Liver (tissue), 9 donors: Measurements from ENCODE around the gene CDH15. TPM values are rescaled to one million over a fixed set of nuclear protein-coding genes. Genes with fewer than 3 reads are reported as not detected.
"Not testable (repeated sequence)": the region's sequence is repeated elsewhere in the genome, so short reads cannot be mapped to it uniquely, and the experiment has no call there.

Source experiments
- DNase-seq: peaks from one replicate; pipeline ENCODE4 v3.0.0-alpha.2; 2017; ENCODE audit warnings: low spot score
- H3K27ac ChIP-seq, 2 donors: one replicate each; pipeline ENCODE4 v1.7.0; 2013; ENCODE audit warnings: inconsistent platforms in 2 of 2, low read length in 2 of 2, control low read depth in 1 of 2, low read depth in 1 of 2, mild to moderate bottlenecking in 1 of 2
- H3K27me3 ChIP-seq, 4 donors: one replicate each; pipeline versions ENCODE4 v1.6.1 to v1.7.0; 2013; ENCODE audit warnings: low read length in 3 of 4, inconsistent platforms in 1 of 4, mild to moderate bottlenecking in 1 of 4, moderate library complexity in 1 of 4; ENCODE audit not compliant: control insufficient read depth in 4 of 4, insufficient read depth in 4 of 4
- H3K36me3 ChIP-seq, 4 donors: one replicate each; pipeline versions ENCODE4 v1.6.1 to v1.7.0; 2013; ENCODE audit warnings: low read length in 3 of 4, mild to moderate bottlenecking in 3 of 4, low read depth in 1 of 4, moderate library complexity in 1 of 4; ENCODE audit not compliant: control insufficient read depth in 4 of 4, insufficient read depth in 3 of 4
- H3K4me1 ChIP-seq, 4 donors: one replicate each; pipeline versions ENCODE4 v1.6.1 to v1.7.0; 2013; ENCODE audit warnings: low read length in 3 of 4, mild to moderate bottlenecking in 3 of 4, moderate library complexity in 1 of 4; ENCODE audit not compliant: control insufficient read depth in 4 of 4, insufficient read depth in 4 of 4
- H3K4me3 ChIP-seq, 3 donors: one replicate each; pipeline versions ENCODE4 v1.6.1 to v1.7.0; 2013; ENCODE audit warnings: low read length in 3 of 3, control low read depth in 1 of 3, low read depth in 1 of 3, mild to moderate bottlenecking in 1 of 3
- H3K9ac ChIP-seq, 2 donors: one replicate each; pipeline ENCODE4 v1.7.0; 2013; ENCODE audit warnings: low read length in 2 of 2, mild to moderate bottlenecking in 2 of 2, moderate library complexity in 2 of 2, control low read depth in 1 of 2, low read depth in 1 of 2
- H3K9me3 ChIP-seq, 4 donors: one replicate each; pipeline versions ENCODE4 v1.6.1 to v1.7.0; 2013; ENCODE audit warnings: low read length in 3 of 4; ENCODE audit not compliant: control insufficient read depth in 4 of 4
- EGR1 ChIP-seq, 2 donors: IDR thresholded peaks; 2 replicates each; pipeline ENCODE4 v1.6.1; 2016 to 2018; ENCODE audit warnings: antibody characterized with exemption in 2 of 2, low read depth in 2 of 2
- FOXA1 ChIP-seq: IDR thresholded peaks from 2 replicates; pipeline ENCODE4 v1.6.1; 2016; ENCODE audit warnings: antibody characterized with exemption
- FOXA2 ChIP-seq: IDR thresholded peaks from 2 replicates; pipeline ENCODE4 v1.6.1; 2016; ENCODE audit warnings: antibody characterized with exemption
- GABPA ChIP-seq, 2 donors: IDR thresholded peaks in 1 of 2; conservative IDR thresholded peaks in 1 of 2; 2 replicates each; pipeline ENCODE4 v1.6.1; 2016; ENCODE audit warnings: antibody characterized with exemption in 2 of 2, mild to moderate bottlenecking in 1 of 2, moderate library complexity in 1 of 2
- HNF4A ChIP-seq, 2 donors: conservative IDR thresholded peaks; 2 replicates each; pipeline ENCODE4 v1.6.1; 2016; ENCODE audit warnings: antibody characterized with exemption in 2 of 2, mild to moderate bottlenecking in 2 of 2
- HNF4G ChIP-seq: IDR thresholded peaks from 2 replicates; pipeline ENCODE4 v1.6.1; 2016; ENCODE audit warnings: antibody characterized with exemption
- JUND ChIP-seq, 2 donors: IDR thresholded peaks; 2 replicates each; pipeline ENCODE4 v1.6.1; 2016; ENCODE audit warnings: antibody characterized with exemption in 2 of 2
- NR2F2 ChIP-seq: IDR thresholded peaks from 2 replicates; pipeline ENCODE4 v1.6.1; 2016; ENCODE audit warnings: antibody characterized with exemption
- RAD21 ChIP-seq, 2 donors: IDR thresholded peaks; 2 replicates each; pipeline ENCODE4 v1.6.1; 2016; ENCODE audit warnings: antibody characterized with exemption in 2 of 2, mild to moderate bottlenecking in 2 of 2
- RXRA ChIP-seq, 2 donors: IDR thresholded peaks; 2 replicates each; pipeline ENCODE4 v1.6.1; 2017 to 2018; ENCODE audit warnings: antibody characterized with exemption in 2 of 2, mild to moderate bottlenecking in 1 of 2
- SP1 ChIP-seq: IDR thresholded peaks from 2 replicates; pipeline ENCODE4 v1.6.1; 2018; ENCODE audit warnings: antibody characterized with exemption, mild to moderate bottlenecking
- TAF1 ChIP-seq: conservative IDR thresholded peaks from 2 replicates; pipeline ENCODE4 v1.6.1; 2016; ENCODE audit warnings: antibody characterized with exemption, mild to moderate bottlenecking
- YY1 ChIP-seq: IDR thresholded peaks from 2 replicates; pipeline ENCODE4 v1.6.1; 2016; ENCODE audit warnings: antibody characterized with exemption, mild to moderate bottlenecking
- WGBS: extraction: QIAGEN DNeasy Blood & Tissue Kit; methylation state at CpG from one replicate; pipeline ENCODE4 v1.1.7; 2013; 5-methylcytosine and 5-hydroxymethylcytosine counted together
- polyA plus RNA-seq, 2 donors: library from polyadenylated mRNA; stranded (reverse) in 1 of 2; unstranded in 1 of 2; fragments of 200-250 nt in 1 of 2; fragments of >200 nt in 1 of 2; fragmentation: Nextera tagmentation in 1 of 2; extraction: Ambion mirVana in 1 of 2; gene quantifications; one replicate each; pipeline versions ENCODE4 v1.2.1 to v1.2.3, GENCODE V29; 2013 to 2015
- total RNA-seq, 2 donors: library from RNA; depleted of rRNA; stranded (reverse); fragments of >200 nt; gene quantifications; one replicate each; pipeline ENCODE4 v1.2.3, GENCODE V29; 2014
- TF ChIP-seq, protein P1 (sequence below): IDR thresholded peaks from 2 replicates; pipeline ENCODE4 v1.6.1; 2016; ENCODE audit warnings: antibody characterized with exemption
- TF ChIP-seq, protein P2 (sequence below): IDR thresholded peaks from 2 replicates; pipeline ENCODE4 v1.6.1; 2016; ENCODE audit warnings: antibody characterized with exemption
- TF ChIP-seq, protein P3 (sequence below): IDR thresholded peaks from 2 replicates; pipeline ENCODE4 v1.6.1; 2016; ENCODE audit warnings: antibody characterized with exemption, mild to moderate bottlenecking
- TF ChIP-seq, protein P4 (sequence below): fragments of 150-350 bp; IDR thresholded peaks from 2 replicates; pipeline ENCODE4 v1.5.1; 2017; ENCODE audit warnings: improper control_type of control experiment, low read depth, low read length; ENCODE audit not compliant: missing input control
- TF ChIP-seq, protein P5 (sequence below): IDR thresholded peaks from 2 replicates; pipeline ENCODE4 v1.6.1; 2016; ENCODE audit warnings: antibody characterized with exemption
- donor health status: healthy.
- donor health status: healthy.
- donor health status: healthy.
- donor health status: healthy.
- donor health status: healthy.

Gene CDH15
- total and polyA plus RNA-seq, 4 donors, result 0.12 TPM; not detected in 3

DNA sequence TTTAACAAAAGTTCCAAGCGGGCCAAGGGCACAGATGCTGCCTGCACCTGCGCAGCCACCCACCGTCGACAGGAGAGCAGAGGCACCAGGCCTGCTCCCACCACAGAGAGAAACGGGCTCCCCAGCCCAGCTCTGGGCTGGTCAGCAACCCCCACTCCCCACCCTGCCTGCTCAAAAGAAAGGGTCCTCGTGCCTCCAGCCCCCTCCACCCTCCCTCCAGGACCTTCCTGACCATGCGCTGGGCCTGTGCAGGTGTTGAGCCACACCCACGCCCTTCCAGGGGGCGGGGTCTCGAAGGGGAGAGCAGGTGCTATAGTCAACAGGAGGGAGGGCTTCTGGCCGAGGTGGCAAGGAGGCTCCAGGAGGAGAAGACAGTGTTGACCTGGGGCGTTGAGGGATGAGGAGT lies 71.2 kb downstream of the CDH15 start:
- H3K9me3 ChIP-seq, result no peaks in the 10 kb centered on the region
- no peaks in the 10 kb centered on the region for H3K27me3 ChIP-seq
- no peak overlapping the region for H3K27ac ChIP-seq
- TF ChIP-seq YY1 (no peak), GABPA (IDR thresholded peaks at IDR 0.05 in 1 of 2, conservative IDR thresholded peaks at IDR 0.05 in 1 of 2) (no peak), FOXA1 (no peak), FOXA2 (no peak), TAF1 (no peak)
- H3K4me3 ChIP-seq, result no peak overlapping the region
- H3K9ac ChIP-seq, result no peak overlapping the region
- H3K36me3 ChIP-seq, result no peaks in the 10 kb centered on the region
- DNase-seq, result no peak
- H3K4me1 ChIP-seq, result peaks cover 9 to 13% (median 12%) of the 10 kb centered on the region in 4 donors
- WGBS, result 56% methylated on average over 12 of the region's 12 CpGs

DNA sequence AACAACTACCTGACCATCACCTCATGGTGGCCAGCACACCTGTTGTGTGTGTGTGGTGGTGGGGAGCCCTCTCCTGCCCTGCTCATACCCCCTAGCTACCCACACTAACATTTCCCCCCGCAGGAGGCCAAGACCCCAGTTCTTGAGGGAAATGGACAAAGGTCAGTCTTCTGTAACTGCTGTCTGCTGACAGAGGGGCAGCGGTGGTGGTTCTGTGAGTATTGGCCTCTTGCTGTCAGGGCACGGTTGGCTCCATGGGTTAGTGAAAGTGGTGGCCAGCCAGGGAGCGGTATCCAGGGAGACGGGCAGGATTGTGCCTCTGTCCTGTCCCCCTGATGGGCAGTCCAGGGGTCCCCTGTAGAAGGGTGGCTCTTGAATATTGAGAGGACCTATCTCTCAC lies 72.1 kb downstream of the CDH15 start:
- no peak for DNase-seq
- WGBS, result 65% methylated on average over 5 of the region's 5 CpGs
- Histone ChIP-seq H3K4me1 (peaks cover 9 to 13% (median 13%) of the 10 kb centered on the region in 4 donors), H3K27me3 (no peaks in the 10 kb centered on the region), H3K9ac (no peak overlapping the region), H3K4me3 (no peak overlapping the region), H3K27ac (no peak overlapping the region), H3K9me3 (peaks cover 0 to 2% (median 0%) of the 10 kb centered on the region in 4 donors), H3K36me3 (no peaks in the 10 kb centered on the region)
- TF ChIP-seq, protein P1, sequence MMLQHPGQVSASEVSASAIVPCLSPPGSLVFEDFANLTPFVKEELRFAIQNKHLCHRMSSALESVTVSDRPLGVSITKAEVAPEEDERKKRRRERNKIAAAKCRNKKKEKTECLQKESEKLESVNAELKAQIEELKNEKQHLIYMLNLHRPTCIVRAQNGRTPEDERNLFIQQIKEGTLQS, result no peak
- TF ChIP-seq FOXA1, result no peak
- TF ChIP-seq HNF4A (conservative IDR thresholded peaks at IDR 0.05), result no peak
- TF ChIP-seq EGR1 (IDR thresholded peaks at IDR 0.05; ENCODE audit: low read depth in 2 of 2), result no peak
- TF ChIP-seq GABPA (IDR thresholded peaks at IDR 0.05 in 1 of 2, conservative IDR thresholded peaks at IDR 0.05 in 1 of 2), result no peak
- TF ChIP-seq TAF1, result no peak
- TF ChIP-seq, protein P2, sequence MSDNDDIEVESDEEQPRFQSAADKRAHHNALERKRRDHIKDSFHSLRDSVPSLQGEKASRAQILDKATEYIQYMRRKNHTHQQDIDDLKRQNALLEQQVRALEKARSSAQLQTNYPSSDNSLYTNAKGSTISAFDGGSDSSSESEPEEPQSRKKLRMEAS, result no peak
- no peak for TF ChIP-seq SP1
- TF ChIP-seq NR2F2, result no peak
- TF ChIP-seq YY1, result no peak
- no peak for TF ChIP-seq RXRA (IDR thresholded peaks at IDR 0.05)
- no peak for TF ChIP-seq RAD21 (IDR thresholded peaks at IDR 0.05)
- TF ChIP-seq, protein P3, sequence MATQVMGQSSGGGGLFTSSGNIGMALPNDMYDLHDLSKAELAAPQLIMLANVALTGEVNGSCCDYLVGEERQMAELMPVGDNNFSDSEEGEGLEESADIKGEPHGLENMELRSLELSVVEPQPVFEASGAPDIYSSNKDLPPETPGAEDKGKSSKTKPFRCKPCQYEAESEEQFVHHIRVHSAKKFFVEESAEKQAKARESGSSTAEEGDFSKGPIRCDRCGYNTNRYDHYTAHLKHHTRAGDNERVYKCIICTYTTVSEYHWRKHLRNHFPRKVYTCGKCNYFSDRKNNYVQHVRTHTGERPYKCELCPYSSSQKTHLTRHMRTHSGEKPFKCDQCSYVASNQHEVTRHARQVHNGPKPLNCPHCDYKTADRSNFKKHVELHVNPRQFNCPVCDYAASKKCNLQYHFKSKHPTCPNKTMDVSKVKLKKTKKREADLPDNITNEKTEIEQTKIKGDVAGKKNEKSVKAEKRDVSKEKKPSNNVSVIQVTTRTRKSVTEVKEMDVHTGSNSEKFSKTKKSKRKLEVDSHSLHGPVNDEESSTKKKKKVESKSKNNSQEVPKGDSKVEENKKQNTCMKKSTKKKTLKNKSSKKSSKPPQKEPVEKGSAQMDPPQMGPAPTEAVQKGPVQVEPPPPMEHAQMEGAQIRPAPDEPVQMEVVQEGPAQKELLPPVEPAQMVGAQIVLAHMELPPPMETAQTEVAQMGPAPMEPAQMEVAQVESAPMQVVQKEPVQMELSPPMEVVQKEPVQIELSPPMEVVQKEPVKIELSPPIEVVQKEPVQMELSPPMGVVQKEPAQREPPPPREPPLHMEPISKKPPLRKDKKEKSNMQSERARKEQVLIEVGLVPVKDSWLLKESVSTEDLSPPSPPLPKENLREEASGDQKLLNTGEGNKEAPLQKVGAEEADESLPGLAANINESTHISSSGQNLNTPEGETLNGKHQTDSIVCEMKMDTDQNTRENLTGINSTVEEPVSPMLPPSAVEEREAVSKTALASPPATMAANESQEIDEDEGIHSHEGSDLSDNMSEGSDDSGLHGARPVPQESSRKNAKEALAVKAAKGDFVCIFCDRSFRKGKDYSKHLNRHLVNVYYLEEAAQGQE, result no peak
- TF ChIP-seq, protein P4, sequence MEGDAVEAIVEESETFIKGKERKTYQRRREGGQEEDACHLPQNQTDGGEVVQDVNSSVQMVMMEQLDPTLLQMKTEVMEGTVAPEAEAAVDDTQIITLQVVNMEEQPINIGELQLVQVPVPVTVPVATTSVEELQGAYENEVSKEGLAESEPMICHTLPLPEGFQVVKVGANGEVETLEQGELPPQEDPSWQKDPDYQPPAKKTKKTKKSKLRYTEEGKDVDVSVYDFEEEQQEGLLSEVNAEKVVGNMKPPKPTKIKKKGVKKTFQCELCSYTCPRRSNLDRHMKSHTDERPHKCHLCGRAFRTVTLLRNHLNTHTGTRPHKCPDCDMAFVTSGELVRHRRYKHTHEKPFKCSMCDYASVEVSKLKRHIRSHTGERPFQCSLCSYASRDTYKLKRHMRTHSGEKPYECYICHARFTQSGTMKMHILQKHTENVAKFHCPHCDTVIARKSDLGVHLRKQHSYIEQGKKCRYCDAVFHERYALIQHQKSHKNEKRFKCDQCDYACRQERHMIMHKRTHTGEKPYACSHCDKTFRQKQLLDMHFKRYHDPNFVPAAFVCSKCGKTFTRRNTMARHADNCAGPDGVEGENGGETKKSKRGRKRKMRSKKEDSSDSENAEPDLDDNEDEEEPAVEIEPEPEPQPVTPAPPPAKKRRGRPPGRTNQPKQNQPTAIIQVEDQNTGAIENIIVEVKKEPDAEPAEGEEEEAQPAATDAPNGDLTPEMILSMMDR, result no peak
- no peak for TF ChIP-seq FOXA2
- TF ChIP-seq HNF4G, result no peak
- TF ChIP-seq, protein P5, sequence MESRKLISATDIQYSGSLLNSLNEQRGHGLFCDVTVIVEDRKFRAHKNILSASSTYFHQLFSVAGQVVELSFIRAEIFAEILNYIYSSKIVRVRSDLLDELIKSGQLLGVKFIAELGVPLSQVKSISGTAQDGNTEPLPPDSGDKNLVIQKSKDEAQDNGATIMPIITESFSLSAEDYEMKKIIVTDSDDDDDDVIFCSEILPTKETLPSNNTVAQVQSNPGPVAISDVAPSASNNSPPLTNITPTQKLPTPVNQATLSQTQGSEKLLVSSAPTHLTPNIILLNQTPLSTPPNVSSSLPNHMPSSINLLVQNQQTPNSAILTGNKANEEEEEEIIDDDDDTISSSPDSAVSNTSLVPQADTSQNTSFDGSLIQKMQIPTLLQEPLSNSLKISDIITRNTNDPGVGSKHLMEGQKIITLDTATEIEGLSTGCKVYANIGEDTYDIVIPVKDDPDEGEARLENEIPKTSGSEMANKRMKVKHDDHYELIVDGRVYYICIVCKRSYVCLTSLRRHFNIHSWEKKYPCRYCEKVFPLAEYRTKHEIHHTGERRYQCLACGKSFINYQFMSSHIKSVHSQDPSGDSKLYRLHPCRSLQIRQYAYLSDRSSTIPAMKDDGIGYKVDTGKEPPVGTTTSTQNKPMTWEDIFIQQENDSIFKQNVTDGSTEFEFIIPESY, result no peak
- no peak for TF ChIP-seq JUND (IDR thresholded peaks at IDR 0.05)

DNA sequence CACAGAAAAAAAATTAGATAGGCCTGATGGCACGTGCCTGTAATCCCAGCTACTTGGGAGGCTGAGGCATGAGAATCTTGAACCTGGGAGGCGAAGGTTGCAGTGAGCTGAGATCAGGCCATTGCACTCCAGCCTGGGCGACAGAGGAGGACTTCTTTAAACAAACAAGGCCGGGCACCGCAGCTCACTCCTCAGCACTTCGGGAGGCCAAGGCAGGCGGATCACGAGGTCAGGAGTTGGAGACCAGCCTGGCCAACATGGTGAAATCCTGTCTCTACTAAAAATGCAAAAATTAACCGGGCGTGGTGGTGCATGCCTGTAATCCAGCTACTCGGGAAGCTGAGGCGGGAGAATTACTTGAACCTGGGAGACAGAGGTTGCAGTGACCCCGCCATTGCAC lies 72.7 kb downstream of the CDH15 start:
- H3K4me3 ChIP-seq, H3K36me3 ChIP-seq, H3K9me3 ChIP-seq, H3K9ac ChIP-seq, H3K27me3 ChIP-seq, DNase-seq, H3K27ac ChIP-seq: not testable (repeated sequence)
- peaks cover 9 to 13% (median 13%) of the 10 kb centered on the region in 4 donors for H3K4me1 ChIP-seq
- WGBS, result 60% methylated on average over 13 of the region's 13 CpGs
